COLO829 (cell line): ENCODE data around the gene CRYBA2.

Experiments
- DNase-seq: peaks from one replicate; pipeline ENCODE4 v3.0.0; 2012; ENCODE audit warnings: low spot score

CRYBA2 gene

DNA sequence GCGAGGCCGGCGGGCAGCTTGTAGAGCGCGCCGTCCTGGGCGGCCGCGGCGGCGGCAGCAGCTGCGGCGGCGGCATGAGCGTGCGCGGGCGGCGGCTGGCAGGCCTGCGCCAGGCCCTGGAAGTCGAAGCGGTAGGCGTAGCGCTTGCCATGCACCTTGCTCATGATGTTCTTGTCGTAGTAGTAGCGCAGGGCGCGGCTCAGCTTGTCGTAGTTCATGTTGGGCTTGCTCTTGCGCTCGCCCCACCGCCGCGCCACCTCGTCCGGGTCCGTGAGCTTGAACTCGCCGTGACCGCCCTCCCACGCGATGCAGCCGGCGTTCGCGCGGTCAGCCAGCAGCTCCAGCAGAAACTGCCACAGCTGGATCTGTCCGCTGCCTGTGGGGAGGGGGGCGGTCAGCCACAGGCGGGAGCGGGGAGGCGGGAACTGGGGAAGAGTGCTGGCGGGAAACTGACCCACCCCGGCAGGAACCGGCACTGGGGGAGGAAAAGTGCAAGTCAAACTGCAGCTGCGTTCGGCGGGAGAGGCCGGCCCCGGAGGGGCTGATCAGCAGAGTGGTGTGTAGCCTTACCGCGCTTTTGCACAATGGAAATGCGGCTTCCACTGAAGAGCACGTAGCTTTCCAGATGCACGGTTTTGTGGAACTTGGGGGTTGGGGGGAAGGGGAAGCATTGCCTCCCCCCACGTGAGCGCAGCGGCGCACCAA lies 11.2 kb downstream of the CRYBA2 start:
- no peak for DNase-seq

DNA sequence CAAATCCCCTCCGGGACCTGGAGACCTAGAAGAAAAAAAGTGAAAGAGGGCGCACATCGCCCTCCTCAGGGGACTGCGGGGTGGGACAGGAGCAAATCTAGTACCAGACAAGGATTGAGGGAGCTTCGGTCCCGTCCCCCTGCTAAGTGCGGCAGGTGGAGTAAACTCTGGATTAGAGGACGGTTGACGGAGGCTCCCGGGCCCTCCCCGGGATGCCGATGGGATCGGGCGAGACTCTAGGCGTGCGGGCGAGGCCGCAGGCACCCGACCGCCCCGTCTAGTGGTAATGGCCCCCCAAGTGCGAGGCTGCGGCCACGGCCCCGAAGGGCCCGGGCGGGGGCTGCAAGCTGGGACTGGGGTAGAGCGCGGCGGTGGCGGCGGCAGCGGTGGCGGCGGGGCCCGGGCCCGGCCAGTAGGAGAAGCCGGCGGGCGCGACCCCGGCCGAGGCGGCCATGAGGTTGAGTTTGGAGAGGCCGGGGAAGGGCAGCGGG lies 11.8 kb downstream of the CRYBA2 start:
- DNase-seq = no peak

DNA sequence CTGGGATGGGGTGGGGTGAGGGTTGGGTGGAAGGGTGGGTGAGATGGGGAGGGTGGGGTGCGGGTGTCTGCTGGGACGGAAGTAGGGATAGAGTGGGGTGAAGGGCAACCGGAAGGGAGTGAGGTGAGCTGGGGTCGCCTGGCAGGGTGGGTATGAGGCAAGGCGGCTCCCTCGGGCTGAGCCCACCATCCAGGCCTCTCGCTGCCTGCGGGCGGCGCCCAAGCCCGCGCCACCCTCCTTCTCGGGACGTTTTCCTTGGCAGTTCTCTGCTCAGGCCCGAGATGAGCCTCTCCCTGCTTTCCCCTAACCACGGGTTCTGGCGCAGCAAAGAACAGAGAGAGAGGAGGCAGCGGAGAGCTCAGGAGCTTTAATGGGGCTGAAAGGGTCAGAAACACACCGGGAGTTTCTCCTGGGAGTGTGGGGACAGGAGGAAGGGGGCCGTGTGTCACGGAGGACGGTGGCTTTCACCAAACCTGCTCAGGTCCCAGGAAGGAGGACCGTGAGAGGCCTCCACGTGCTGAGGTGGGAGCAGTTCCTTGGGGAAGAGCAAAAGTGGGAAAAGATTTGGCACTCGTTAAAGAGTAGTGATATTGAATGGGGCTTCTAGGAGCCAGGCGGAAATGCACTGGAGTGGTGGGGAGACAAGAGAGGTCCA lies 12.4 kb downstream of the CRYBA2 start:
- no peak for DNase-seq

DNA sequence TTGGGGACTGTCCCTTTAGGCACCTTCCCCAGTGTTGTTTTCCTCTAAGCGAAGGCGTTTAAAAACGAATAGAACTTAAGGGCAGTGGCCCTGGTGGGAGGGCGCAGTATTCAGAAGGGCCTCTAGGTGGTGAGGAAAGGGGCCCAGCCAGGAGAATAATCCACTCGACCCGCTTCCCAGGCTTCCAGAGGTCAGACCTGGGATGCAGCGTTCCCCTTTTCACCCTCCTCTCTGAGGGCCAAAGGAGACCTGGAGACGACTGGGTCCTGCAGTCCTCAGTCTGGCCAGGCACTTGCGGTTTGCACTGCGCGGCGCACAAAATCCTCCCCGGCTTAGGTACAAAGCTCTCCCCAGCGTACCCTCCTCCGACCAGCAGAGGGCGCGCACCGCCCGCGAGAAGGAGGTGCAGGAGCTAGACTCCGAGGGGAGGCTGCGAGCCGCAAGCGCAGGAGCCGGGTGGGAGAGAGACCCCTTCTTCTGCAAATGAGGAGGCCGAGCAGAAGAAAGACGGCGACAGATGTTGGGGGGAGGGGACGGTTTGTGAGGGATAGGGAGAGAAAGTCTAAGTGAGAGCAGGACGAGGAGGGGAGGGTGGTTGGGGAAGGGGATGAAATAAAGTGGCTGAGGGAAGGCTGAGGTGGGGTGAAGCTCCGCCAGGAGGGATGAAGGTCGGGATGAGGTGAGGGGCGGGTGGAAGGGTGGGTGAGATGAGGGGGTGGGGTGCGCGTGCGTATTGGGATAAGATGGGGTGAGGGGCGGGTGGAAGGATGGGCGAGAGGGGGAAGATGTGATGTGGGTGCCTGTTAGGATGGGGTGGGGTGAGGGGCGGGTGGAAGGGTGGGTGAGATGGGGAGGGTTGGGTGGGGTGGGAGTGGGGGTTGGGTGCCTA lies 13.1 kb downstream of the CRYBA2 start:
- DNase-seq = peak; percentile 79

DNA sequence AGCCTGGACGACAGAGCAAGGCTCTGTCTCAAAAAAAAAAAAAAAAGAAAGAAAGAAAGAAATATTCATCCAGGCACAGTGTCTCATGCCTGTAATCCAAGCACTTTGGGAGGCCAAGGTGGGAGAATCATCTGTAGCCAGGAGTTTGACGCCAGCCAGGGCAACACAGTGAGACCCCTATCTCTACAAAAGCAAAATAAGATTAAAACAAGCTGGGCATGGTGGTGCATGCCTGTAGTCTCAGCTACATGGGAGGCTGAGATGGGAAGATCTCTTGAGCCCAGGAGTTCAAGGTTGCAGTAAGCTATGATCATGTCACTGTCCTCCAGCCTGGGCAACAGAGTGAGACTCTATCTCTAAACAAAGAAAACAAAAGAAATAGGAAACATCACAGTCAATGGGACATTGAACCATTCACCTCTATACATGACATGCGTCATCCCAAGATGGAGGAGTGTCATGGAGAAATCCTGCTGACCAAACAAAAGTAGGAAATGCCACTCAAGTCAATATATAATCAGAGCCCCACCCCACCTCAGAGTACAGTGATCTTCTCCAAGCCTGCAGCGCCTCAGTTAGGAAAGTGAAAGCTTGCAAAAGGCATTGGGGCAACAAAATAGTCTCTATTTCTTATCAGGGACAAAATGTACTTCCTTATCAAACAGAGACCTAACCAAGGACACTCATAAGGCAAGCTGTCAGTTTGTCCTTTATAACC lies 18.0 kb downstream of the CRYBA2 start:
- DNase-seq = no peak

DNA sequence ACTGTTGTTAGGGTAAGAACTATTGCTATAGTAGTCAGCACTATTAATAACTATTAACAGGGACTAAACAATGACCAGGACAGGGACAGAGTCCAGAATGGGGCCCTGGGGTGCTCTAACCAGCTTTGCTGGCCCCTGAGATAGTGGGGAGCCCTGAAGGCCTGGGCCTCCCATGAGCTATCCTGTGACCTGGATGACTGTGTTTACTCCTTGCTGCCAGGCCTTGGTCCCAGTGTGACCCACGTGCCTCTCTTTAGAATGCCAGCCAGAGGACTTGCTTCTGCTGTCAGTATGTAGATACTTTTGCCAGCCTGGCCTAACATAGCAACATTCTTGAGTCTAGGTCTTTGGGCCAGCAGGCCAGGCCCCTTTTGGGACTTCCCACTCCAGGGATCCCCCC lies 22.3 kb downstream of the CRYBA2 start:
- DNase-seq = no peak

DNA sequence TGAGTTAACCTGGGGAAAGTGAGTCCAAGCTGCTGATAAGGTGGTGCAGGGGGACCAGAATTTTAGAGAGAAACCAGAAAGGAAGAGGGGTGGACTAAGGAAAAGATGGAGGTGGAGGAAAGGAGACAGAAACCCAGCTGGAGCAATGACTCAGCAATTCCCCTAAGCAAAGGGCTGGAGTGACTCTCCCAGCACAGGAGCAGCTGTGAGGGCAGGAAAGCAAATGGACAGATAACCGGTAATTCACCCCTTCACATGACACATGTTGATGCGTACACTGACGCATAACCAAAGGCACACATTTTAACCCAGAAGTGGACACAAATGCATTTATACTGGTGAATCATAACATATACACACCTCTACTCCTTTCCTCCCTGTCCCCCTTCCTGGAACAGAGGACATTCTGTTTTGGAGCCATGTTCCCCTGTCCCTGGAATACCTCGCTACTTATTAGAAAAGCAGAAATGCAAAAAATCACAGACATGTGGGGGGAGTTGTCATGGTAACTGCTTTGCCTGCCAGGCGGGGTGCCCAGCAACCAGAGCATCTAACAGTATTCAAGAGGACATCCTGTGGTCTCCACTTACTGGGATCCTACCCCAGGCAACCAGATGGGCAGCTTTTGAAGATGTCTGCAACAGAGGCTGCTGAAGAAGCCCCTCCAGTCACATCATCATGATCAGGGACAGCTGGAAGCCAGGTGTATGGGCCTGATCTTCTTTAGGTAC lies 29.0 kb downstream of the CRYBA2 start:
- peak; percentile 61 for DNase-seq

DNA sequence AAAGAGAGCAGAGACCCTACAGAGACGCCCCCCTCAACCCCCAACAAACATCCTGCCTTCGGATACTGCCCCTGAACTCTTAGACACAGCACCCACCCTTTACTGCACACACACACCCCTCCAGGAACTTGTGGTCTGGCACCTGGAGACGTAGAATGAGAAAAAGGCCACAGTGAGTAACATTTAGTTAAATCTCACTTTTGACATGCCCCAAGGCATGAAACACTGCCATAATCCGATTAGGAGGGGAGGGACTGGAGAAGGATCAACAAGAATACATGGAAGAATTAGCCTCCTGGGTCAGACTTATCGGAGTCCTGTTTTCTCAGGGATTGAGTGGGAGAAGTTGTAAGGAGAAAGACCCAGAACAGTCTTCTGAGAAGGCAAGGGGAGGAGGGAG lies 29.6 kb downstream of the CRYBA2 start:
- DNase-seq = no peak

DNA sequence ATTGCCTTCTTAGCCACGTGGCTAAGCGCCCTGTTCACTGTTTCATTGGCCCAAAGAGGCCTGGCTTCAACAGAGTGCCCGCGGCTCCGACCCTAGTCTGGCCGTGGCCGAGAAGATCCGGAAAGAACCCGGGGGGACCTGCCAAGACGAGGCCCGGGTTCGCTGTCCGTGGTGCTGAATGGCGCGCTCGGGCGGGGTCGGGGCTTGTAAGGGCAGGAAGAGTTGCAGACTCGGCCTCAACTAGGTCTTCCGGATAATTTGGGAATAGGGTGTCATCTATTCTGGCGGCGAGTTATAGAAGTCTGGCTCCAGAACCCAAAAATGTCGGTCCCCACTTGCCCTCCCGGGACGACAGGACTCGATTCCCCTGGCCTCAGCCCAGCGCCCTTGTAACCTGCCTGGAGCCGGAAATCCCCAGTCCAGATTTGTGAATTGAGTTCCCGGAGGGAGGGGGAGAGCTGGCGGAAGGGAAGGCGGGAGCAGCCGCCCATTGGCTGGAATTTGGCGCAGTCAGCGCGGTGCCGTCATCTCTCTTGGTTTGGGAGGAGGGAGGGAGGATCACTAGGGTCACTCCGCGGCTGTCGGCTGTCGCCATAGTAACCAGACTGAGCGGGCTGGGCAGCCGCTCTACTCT lies 30.2 kb downstream of the CRYBA2 start:
- peak; percentile 96 for DNase-seq

DNA sequence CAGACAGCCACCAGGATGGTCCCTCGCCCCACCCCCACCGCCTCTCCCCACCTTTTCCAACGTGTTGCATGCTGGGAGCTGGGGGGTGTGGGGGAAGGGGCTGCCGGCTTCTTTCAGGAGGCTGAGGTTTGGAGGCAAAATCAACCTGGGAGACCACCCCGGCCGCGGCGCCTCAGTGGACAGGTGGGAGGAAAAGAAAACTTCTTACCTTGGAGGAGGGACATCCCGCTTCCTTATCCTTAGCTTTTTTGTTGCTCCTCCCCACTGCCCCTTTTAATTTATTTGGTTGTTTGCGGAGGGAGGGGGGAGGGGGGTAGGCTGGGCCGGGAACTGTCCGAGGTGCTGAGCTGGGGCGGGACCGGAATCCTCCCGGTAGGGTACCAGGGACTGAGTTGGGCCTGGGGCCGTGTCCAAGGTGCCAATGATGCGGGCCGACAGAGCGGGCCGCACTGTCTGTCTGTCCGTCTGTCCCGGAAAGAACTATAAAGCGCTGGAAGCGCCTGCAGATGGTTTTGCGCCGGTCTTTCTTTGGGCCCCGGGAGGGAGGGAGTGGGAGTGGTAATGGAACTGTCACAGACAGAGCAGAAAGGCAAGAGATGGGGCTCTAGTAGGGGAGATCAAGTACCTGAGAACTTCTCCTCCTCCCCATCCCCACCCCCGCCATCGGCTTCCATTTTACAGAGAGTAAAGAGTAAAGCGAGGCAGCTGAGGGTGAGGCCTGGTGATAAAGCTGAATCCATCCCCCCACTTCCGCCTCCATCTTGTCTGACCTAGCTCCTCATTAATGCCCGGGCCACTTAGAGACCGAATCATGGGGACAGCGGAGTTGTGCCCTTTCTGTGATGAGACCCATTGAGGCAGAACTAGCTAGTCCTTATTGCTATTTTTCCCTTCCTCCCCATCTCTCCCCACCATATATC lies 31.3 kb downstream of the CRYBA2 start:
- peak; percentile 70 for DNase-seq

DNA sequence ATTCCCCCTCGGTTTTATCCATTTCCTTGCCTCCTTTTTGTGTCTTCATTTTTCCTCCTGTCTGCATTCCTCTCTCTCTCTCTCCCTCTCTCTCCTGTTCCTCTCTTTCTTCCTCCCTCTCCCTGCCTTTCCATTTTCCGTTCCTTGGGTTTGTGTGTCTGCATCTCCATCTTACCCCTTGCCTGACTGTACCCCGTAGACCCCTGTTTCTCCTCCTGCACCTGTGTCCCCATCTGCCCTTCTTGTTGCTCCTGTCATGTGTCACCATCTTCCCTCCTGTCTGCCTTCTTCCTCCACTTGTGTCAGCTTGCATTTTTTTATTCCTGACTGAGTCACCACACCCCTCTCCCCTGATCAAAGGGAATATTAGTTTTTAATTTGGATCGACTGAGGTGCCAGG lies 32.0 kb downstream of the CRYBA2 start:
- no peak for DNase-seq

DNA sequence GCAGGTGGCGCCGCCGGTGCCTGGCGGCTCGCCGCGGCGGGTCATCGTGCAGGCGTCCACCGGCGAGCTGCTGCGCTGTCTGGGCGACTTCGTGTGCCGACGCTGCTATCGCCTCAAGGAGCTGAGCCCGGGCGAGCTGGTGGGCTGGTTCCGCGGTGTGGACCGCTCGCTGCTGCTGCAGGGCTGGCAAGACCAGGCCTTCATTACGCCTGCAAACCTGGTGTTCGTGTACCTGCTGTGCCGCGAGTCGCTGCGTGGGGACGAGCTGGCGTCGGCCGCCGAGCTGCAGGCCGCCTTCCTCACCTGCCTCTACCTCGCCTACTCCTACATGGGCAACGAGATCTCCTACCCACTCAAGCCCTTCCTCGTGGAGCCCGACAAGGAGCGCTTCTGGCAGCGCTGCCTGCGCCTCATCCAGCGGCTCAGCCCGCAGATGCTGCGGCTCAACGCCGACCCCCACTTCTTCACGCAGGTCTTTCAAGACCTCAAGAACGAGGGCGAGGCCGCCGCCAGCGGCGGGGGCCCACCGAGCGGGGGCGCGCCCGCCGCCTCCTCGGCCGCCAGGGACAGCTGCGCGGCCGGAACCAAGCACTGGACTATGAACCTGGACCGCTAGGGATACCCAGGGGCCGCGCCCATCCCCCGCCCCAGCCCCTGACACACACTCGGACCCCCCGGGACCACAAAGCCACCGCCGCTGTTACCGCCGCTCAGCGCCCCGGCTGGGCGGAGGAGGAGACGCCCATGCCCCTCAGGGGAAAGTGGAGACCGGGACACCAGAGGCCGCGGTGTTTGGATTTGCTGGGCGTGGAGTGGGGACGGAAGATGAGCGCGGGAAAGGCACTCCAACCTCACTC lies 32.7 kb downstream of the CRYBA2 start:
- DNase-seq = no peak

DNA sequence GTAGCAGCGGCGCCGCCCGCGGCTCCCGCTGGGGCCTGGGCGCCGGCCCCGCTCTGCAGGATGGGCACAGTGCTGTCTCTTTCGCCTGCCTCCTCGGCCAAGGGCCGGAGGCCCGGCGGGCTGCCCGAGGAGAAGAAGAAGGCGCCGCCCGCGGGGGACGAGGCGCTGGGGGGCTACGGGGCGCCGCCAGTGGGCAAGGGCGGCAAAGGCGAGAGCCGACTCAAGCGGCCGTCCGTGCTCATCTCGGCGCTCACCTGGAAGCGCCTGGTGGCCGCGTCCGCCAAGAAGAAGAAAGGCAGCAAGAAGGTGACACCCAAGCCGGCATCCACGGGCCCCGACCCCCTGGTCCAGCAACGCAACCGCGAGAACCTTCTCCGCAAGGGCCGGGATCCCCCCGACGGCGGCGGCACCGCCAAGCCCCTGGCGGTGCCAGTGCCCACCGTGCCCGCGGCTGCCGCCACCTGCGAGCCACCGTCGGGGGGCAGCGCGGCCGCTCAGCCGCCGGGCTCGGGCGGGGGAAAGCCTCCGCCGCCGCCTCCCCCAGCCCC lies 33.4 kb downstream of the CRYBA2 start:
- no peak for DNase-seq

DNA sequence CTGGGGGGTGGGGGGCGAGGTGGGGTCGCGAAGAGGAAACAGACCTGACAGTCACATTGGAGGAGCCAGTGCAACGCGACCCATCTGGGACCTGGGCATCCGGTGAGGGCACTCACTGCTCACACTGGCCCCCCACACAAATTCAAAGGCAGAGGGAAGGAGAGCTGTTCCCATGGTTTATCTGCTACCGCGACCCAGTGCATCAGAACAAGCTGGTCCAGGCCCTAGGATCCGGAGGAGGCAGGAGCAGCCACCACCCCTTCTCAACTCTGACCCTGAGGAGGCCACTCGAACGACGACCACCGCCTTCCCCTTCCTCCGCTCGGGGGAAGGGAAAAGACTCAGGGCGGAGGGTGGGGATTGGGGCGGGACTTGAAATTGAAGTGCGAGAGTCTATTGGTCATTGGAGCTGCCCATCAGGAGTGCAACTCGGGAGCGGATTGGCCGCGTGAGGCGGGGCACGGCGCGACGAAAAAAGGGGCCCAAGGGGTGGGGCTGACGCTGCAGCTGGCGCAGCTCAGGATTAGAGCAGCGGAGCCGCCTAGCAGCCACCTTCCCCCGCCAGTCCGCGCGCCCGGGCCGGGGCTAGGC lies 34.0 kb downstream of the CRYBA2 start, which contains the start of gene CDK5R2:
Gene CDK5R2, plus strand, starts transcription at position 526 of the 591 bp plus-strand sequence. CDS start 155 bp downstream, outside the sequence.
- peak; percentile 97 for DNase-seq

DNA sequence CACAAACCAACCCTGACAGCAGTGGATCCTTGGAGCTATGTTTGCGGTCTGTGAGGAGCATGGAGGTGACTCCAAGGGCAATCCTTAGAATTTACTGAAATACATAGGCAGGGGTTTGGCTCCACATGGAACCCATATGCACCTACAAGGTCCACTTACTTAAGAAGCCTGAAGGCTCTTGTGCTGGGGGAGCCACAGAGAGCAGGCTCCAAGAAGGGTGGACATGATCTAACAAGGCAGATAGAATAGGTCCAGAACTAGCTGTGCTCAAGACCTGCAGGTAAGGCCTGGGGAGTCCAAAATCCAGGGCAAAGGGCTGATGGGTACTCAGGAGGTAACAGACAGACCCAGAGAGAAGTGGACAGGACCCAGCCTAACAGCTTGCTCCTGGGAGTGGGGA lies 34.9 kb downstream of the CRYBA2 start:
- DNase-seq = no peak

DNA sequence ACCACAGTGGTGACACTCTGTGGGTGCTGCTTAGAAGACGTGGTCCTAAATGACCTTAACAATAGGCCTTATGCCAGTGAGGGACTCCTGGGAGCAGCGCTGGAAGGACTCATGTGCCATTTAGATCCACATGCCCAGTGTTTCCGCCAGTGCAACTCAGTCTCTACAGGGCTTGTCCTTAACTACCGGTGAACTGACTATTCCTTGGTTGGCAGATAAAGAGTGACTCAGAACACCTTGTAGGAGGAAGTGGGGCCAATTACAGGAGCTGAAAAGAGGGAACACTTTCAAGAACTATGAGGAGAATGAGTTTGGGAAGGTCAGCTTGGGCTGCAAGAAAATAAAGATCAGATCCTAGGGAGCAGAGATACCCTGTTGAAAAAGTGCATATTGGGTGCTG lies 35.6 kb downstream of the CRYBA2 start:
- no peak for DNase-seq

DNA sequence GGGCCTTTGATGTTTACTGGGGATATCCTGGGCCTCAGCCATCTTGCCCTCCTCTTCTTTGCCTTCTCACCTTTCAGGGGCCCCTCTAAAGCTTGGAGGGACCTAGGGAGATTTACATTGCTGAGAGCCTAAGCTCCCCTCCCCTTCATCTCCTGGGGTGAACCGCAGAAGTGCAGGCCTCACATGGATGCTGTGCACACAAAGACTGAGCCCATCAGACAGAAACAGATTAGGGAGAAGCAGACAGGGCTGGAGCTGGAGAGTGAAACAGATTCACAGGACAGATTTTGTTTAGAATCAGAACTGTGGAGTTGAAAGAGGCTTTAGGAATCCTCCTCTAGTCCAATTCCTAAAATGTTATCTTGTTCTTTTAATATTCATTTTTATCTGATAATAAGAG lies 37.2 kb downstream of the CRYBA2 start:
- no peak for DNase-seq
